ENCODE results near the gene CAPN12. TPM values are rescaled to one million over a fixed set of nuclear protein-coding genes. Genes with fewer than 3 reads are reported as not detected.

Gene CAPN12
- total and polyA plus RNA-seq, 2 experiments from 2014 or later: 0.11 to 0.21 TPM

DNA sequence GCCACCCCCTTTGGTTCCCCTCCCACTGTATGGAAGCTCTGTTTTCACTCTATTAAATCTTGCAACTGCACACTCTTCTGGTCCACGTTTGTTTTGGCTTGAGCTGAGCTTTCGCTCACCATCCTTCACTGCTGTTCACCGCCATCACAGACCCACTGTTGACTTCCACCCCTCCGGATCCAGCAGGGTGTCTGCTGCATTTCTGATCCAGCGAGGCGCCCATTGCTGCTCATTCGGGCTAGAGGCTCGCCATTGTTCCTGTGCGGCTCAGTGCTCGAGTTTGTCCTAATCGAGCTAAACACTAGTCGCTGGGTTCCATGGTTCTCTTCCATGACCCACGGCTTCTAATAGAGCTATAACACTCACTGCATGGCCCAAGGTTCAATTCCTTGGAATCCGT is 54.1 kb downstream of the CAPN12 start:
- Histone ChIP-seq H3F3A (ENCODE audit: insufficient read depth) (peaks cover 95% of the 10 kb centered on the region), H3K9me3 (ENCODE audit: low read depth) (no peaks in the 10 kb centered on the region), H3K27ac (peak overlapping the region; percentile 99), H2AFZ (no peak overlapping the region), H3K4me2 (ENCODE audit: unreplicated experiment) (no peak overlapping the region), H3K27me3 (replicated peaks; ENCODE audit: insufficient read depth) (no peaks in the 10 kb centered on the region), H3K79me2 (ENCODE audit: insufficient read depth) (peaks cover 98% of the 10 kb centered on the region), H4K20me1 (ENCODE audit: insufficient read depth) (no peaks in the 10 kb centered on the region), H3K9me2 (ENCODE audit: insufficient read depth) (no peaks in the 10 kb centered on the region), H3K4me1 (ENCODE audit: insufficient read depth) (peaks cover 78% of the 10 kb centered on the region), H3K36me3 (ENCODE audit: low read depth) (no peaks in the 10 kb centered on the region), H3K9ac (no peak overlapping the region), H3K4me3 (no peak overlapping the region)
- TF ChIP-seq EZH2 (IDR thresholded peaks at IDR 0.05; ENCODE audit: insufficient read depth, poor library complexity, severe bottlenecking) (no peak), EZH2phosphoT487 (IDR thresholded peaks at IDR 0.05; ENCODE audit: insufficient read depth, low read depth) (no peak)
- no peak for DNase-seq
- WGBS, 2 experiments (ENCODE audit: low coverage in 1 of 2, low lambda C conversion rate in 2 of 2, missing lambda C conversion rate in 2 of 2): 94 to 96% methylated on average over 14 of the region's 14 CpGs
- in situ Hi-C loops (cut with MboI): no loop called here

DNA sequence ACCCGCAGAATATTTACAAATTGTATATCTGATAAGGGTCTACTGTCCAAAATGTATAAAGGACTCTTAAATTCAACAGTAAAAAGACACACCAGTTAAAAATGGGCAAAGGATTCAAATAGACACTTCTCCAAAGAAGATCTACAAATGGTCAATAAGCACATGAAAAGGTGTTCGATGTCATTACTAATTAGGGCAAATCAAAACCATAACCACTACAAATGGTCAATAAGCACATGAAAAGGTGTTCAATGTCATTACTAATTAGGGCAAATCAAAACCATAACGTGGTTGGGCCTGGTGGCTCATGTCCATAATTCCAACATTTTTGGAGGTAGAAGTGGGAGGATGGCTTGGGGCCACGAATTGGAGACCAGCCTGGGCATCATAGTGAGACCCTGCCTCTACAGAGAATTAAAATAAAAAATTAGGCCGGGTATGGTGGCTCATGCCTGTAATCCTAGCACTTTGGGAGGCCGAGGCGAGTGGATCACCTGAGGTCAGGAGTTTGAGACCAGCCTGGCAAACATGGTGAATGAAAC is 56.4 kb downstream of the CAPN12 start:
- H3F3A ChIP-seq (ENCODE audit: insufficient read depth): peaks cover 93% of the 10 kb centered on the region
- peaks cover 81% of the 10 kb centered on the region for H3K4me1 ChIP-seq (ENCODE audit: insufficient read depth)
- no peak overlapping the region for H2AFZ ChIP-seq
- DNase-seq: no peak
- no peaks in the 10 kb centered on the region for H3K9me3 ChIP-seq (ENCODE audit: low read depth)
- no peak overlapping the region for H3K4me3 ChIP-seq
- no peak overlapping the region for H3K4me2 ChIP-seq (ENCODE audit: unreplicated experiment)
- in situ Hi-C loops (cut with MboI): no loop called here
- H3K36me3 ChIP-seq (ENCODE audit: low read depth): no peaks in the 10 kb centered on the region
- H3K27ac ChIP-seq: peak overlapping the region; percentile 99
- no peaks in the 10 kb centered on the region for H4K20me1 ChIP-seq (ENCODE audit: insufficient read depth)
- WGBS, 2 experiments (ENCODE audit: low coverage in 1 of 2, low lambda C conversion rate in 2 of 2, missing lambda C conversion rate in 2 of 2): 99% methylated on average over 7 of the region's 7 CpGs
- no peaks in the 10 kb centered on the region for H3K27me3 ChIP-seq (replicated peaks; ENCODE audit: insufficient read depth)
- H3K79me2 ChIP-seq (ENCODE audit: insufficient read depth): peaks cover 88% of the 10 kb centered on the region
- TF ChIP-seq EZH2 (IDR thresholded peaks at IDR 0.05; ENCODE audit: insufficient read depth, poor library complexity, severe bottlenecking): no peak
- no peak for TF ChIP-seq EZH2phosphoT487 (IDR thresholded peaks at IDR 0.05; ENCODE audit: insufficient read depth, low read depth)
- no peaks in the 10 kb centered on the region for H3K9me2 ChIP-seq (ENCODE audit: insufficient read depth)
- H3K9ac ChIP-seq: no peak overlapping the region

DNA sequence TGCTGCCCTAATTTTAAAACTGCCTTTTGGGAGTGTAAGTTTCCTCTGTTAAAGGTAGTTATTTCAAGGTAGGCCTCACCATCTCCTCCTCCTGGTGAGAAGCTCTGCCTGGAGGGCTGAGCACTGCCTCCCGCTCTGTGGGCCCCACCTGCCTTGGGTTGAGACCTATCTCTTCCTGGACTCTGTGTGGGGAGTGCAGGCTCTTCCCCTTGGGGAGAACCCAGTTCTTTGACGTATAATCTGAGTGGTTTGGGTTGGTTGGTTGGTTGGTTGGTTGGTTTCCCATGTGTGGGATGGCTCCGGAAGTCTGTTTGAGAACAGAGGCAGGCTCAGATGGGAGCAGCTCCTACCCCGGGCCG is 57.8 kb downstream of the CAPN12 start:
- H3K4me2 ChIP-seq (ENCODE audit: unreplicated experiment): no peak overlapping the region

DNA sequence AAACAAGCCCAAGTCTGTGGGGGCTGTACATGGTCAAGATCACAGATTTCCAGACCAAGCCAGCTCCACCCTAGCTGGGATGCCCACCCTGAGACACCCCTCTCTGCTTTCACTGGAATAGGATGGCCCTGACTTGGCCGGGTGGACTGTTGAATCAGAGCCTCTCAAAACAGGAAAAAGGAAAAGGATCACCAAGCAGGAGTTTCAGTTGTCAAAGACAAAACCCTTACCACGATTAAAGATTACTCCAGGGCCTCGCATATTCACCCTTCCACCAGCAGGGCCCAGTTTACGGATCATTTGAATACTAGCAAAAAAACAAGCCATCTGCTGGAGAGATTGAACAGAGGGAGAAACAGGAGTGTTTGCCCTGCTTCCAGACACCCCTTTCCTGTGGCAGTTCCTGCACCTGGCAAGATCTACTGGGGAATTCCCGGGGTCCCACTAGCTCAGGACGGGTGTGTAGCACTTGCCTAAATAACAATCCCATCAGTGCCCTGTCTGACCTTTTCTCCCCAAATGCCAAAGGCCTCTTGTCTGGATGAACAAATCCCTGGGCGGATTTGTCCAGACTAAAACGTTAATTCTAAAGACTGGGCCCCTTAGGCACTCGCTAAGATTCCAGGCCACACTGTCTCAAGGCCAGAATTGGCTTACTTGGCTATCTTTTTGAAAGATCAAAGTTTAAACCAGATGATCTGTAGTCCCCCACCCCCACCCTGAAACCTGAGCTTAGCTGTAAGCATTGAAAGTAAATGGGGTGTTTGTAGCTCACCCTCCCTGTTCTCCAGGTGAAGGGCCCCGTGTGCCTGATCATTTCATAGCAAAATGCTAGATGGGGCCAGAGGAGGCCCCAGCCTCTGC is 58.4 kb downstream of the CAPN12 start:
- Histone ChIP-seq H3K79me2 (ENCODE audit: insufficient read depth) (peaks cover 91% of the 10 kb centered on the region), H3K4me2 (ENCODE audit: unreplicated experiment) (peak overlapping the region; percentile 93), H3K9ac (peak overlapping the region; percentile 84), H3K9me3 (ENCODE audit: low read depth) (no peaks in the 10 kb centered on the region), H3F3A (ENCODE audit: insufficient read depth) (peaks cover 80% of the 10 kb centered on the region), H3K9me2 (ENCODE audit: insufficient read depth) (no peaks in the 10 kb centered on the region), H3K27ac (peak overlapping the region; percentile 99), H3K4me1 (ENCODE audit: insufficient read depth) (peaks cover 80% of the 10 kb centered on the region), H4K20me1 (ENCODE audit: insufficient read depth) (no peaks in the 10 kb centered on the region), H3K36me3 (ENCODE audit: low read depth) (peaks cover 3% of the 10 kb centered on the region; the same call in 1 of the 2 replicates), H3K27me3 (replicated peaks; ENCODE audit: insufficient read depth) (no peaks in the 10 kb centered on the region), H2AFZ (no peak overlapping the region), H3K4me3 (no peak overlapping the region)
- in situ Hi-C loops (cut with MboI): no loop called here
- 47 to 51% methylated on average over 10 of the region's 10 CpGs for WGBS, 2 experiments (ENCODE audit: low coverage in 1 of 2, low lambda C conversion rate in 2 of 2, missing lambda C conversion rate in 2 of 2)
- DNase-seq: peak; percentile 78
- TF ChIP-seq EZH2phosphoT487 (IDR thresholded peaks at IDR 0.05; ENCODE audit: insufficient read depth, low read depth) (no peak), EZH2 (IDR thresholded peaks at IDR 0.05; ENCODE audit: insufficient read depth, poor library complexity, severe bottlenecking) (no peak)

More for the DNA sequence above, 57.8 kb downstream of the CAPN12 start:
- no peak overlapping the region for H3K4me3 ChIP-seq
- TF ChIP-seq EZH2 (IDR thresholded peaks at IDR 0.05; ENCODE audit: insufficient read depth, poor library complexity, severe bottlenecking): no peak
- TF ChIP-seq EZH2phosphoT487 (IDR thresholded peaks at IDR 0.05; ENCODE audit: insufficient read depth, low read depth): no peak
- DNase-seq: no peak
- H3K9me2 ChIP-seq (ENCODE audit: insufficient read depth): no peaks in the 10 kb centered on the region
- H3K4me1 ChIP-seq (ENCODE audit: insufficient read depth): peaks cover 81% of the 10 kb centered on the region
- in situ Hi-C loops (cut with MboI): no loop called here
- 95 to 98% methylated on average over 4 to 5 of the region's 5 CpGs for WGBS, 2 experiments (ENCODE audit: low coverage in 1 of 2, low lambda C conversion rate in 2 of 2, missing lambda C conversion rate in 2 of 2)
- no peaks in the 10 kb centered on the region for H4K20me1 ChIP-seq (ENCODE audit: insufficient read depth)
- no peaks in the 10 kb centered on the region for H3K27me3 ChIP-seq (replicated peaks; ENCODE audit: insufficient read depth)
- peaks cover 91% of the 10 kb centered on the region for H3K79me2 ChIP-seq (ENCODE audit: insufficient read depth)
- no peak overlapping the region for H2AFZ ChIP-seq
- H3K36me3 ChIP-seq (ENCODE audit: low read depth): peaks cover 3% of the 10 kb centered on the region; the same call in 1 of the 2 replicates
- peak overlapping the region; percentile 84; the same call in 1 of the 2 replicates for H3K9ac ChIP-seq
- peak overlapping the region; percentile 99 for H3K27ac ChIP-seq
- H3F3A ChIP-seq (ENCODE audit: insufficient read depth): peaks cover 85% of the 10 kb centered on the region
- H3K9me3 ChIP-seq (ENCODE audit: low read depth): no peaks in the 10 kb centered on the region

All from GM23248 (cell line).